HUES64 (cell line): ENCODE data around the gene TLR6.
A peak's percentile ranks its signal among the peaks of the same experiment; 100 is the strongest.

Source experiments
- H3K27ac ChIP-seq: 2 replicates; pipeline ENCODE4 v1.7.0; 2013; ENCODE audit warnings: low read depth, low read length, inconsistent platforms
- H3K27me3 ChIP-seq: 2 replicates; pipeline ENCODE4 v1.6.1; 2013; ENCODE audit warnings: mild to moderate bottlenecking, low read length; ENCODE audit not compliant: insufficient read depth
- H3K36me3 ChIP-seq: 2 replicates; pipeline ENCODE4 v1.6.1; 2013; ENCODE audit warnings: mild to moderate bottlenecking, low read length; ENCODE audit not compliant: insufficient read depth
- H3K4me1 ChIP-seq: 2 replicates; pipeline ENCODE4 v1.6.1; 2013; ENCODE audit warnings: mild to moderate bottlenecking, low read length, moderate library complexity; ENCODE audit not compliant: insufficient read depth
- H3K4me3 ChIP-seq: 2 replicates; pipeline ENCODE4 v1.5.1; 2013; ENCODE audit warnings: mild to moderate bottlenecking, low read length, moderate library complexity
- H3K9ac ChIP-seq: 2 replicates; pipeline ENCODE4 v1.6.1; 2013; ENCODE audit warnings: mild to moderate bottlenecking, low read depth, low read length
- H3K9me3 ChIP-seq: 2 replicates; pipeline ENCODE4 v1.6.1; 2013; ENCODE audit warnings: low read depth, low read length; ENCODE audit not compliant: insufficient read depth
- WGBS: fragments of 150-250, 120-280 bp; methylation state at CpG from one replicate; pipeline ENCODE4 v1.1.7; 2013; ENCODE audit warnings: missing lambda C conversion rate; 5-methylcytosine and 5-hydroxymethylcytosine counted together

TLR6 gene

DNA sequence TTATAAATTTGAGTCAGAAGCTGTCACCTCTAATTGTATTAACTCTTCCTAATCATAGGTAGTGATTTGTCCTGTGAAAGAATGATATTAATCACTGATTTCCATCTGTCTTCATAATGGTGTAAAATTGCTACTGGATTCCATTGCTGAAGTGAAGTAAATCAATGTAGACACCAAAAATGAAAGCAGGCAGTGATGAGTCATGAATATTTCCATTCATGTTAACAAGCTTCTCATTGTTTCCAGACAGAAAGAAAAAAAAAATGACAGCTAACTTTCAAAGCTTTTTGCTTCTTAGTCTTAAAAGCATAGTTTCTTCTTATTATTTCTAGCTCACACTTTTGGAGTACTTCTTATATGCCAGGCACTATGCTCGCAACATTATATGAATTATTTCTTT, 32.5 kb upstream of the TLR6 start:
- Histone ChIP-seq H3K27me3 (no peaks in the 10 kb centered on the region), H3K9me3 (no peaks in the 10 kb centered on the region), H3K4me3 (no peak overlapping the region), H3K27ac (no peak overlapping the region), H3K9ac (no peak overlapping the region), H3K36me3 (no peaks in the 10 kb centered on the region), H3K4me1 (peaks cover 5% of the 10 kb centered on the region; the same call in 1 of the 2 replicates)
- WGBS, result 100% methylated on average over 1 of the region's 1 CpG

DNA sequence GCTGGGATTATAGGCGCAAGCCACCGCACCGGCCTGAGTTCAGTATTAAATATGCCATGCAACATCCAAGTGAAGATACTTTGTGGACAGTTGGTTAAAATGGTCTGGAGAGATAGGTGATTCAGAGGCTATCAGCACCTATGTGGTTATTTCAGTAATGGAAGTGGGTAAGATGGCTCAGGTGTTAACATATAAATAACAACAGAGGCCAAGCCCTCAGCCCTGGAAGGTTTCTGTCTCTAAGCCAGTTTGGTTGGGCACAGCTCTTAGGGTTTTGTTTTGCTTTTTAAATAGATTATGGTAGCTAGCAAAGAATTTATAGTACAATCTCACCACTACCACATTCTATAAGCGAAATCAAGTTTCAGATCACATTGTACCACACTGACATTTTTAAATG, 27.6 kb upstream of the TLR6 start:
- no peak overlapping the region for H3K4me3 ChIP-seq
- WGBS, result 100% methylated on average over 3 of the region's 4 CpGs

DNA sequence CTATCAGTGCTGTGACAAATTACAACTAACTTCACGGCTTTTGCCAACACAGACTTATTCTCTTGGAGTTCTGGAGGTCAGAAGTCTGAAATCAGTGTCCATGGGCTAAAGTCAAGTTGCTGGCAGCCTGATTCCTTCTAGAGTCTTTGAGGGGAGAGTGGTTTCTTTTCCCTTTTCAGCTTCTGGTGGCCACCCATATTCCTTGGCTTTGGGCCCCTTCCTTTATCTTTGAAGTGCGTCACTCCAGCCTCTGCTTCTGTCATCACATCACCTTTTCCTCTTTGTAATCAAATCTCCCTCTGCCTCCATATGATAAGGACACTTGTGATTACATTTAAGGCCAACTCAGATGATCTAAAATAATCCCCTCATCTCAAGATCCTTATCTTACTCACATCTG, 20.0 kb upstream of the TLR6 start:
- Histone ChIP-seq H3K27ac (no peak overlapping the region), H3K9me3 (no peaks in the 10 kb centered on the region), H3K4me3 (no peak overlapping the region), H3K4me1 (no peaks in the 10 kb centered on the region), H3K36me3 (no peaks in the 10 kb centered on the region; the same call in 1 of the 2 replicates), H3K27me3 (no peaks in the 10 kb centered on the region), H3K9ac (no peak overlapping the region)
- 97% methylated on average over 2 of the region's 2 CpGs for WGBS

More for the DNA sequence above, 27.6 kb upstream of the TLR6 start:
- peaks cover 5% of the 10 kb centered on the region; the same call in 1 of the 2 replicates for H3K4me1 ChIP-seq
- H3K27me3 ChIP-seq, result no peaks in the 10 kb centered on the region
- no peaks in the 10 kb centered on the region for H3K9me3 ChIP-seq
- no peaks in the 10 kb centered on the region for H3K36me3 ChIP-seq
- H3K9ac ChIP-seq, result no peak overlapping the region
- no peak overlapping the region for H3K27ac ChIP-seq

DNA sequence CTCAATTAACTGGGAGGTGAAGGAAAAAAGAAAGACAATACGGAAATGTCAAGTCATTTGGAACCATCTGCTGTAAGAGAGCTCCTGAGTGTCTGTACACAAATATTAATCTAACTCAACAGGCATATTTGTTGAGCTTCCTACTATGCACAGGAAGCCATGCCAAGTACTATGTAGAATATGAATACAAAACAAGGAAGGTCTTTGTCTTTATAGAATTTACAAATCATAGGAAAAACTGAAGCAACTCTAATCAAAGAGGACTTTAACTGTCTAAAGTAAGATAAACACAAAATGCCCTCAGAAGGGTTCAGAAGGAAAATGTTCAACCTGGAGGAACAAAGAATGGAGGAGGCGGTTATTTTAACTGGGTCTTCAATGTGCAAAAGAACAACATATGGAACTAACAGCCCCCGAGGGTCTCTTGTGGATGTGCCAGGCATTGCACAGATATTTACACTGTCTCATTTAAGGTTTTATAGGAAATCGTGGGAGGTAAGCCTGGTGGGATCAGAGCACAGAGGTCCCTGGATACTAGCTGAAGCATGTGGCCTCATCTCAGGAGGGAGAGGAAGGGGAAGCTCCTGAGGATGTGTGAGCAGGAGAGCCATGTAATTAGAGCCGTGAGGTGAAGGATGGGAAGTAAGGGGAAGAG, 16.8 kb upstream of the TLR6 start:
- H3K9me3 ChIP-seq, result no peaks in the 10 kb centered on the region
- H3K36me3 ChIP-seq, result no peaks in the 10 kb centered on the region; the same call in 1 of the 2 replicates
- no peak overlapping the region for H3K27ac ChIP-seq
- 93% methylated on average over 5 of the region's 5 CpGs for WGBS
- no peaks in the 10 kb centered on the region for H3K4me1 ChIP-seq
- peaks cover 2% of the 10 kb centered on the region for H3K27me3 ChIP-seq
- no peak overlapping the region for H3K4me3 ChIP-seq
- H3K9ac ChIP-seq, result no peak overlapping the region

DNA sequence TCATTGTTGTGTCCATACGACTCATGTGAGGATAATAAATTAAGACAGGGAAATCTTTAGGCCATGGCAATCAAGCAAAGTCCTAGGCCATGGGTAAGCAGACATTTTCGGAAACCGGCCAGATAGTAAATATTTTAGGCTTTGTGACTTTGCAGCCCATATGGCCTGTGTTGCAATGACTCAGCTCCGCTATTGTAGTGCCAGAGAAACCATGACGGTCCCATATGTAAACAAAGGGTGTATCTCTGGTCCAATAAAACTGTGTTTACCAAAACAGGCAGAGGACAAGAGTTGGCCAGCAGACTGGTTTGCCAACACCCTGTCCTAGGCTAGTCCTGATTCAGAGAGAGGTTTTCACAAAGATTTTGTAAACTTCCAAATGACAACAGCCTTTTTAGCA, 16.0 kb upstream of the TLR6 start:
- no peaks in the 10 kb centered on the region for H3K36me3 ChIP-seq
- H3K4me3 ChIP-seq, result no peak overlapping the region
- 89% methylated on average over 5 of the region's 5 CpGs for WGBS
- no peak overlapping the region for H3K9ac ChIP-seq
- no peak overlapping the region for H3K27ac ChIP-seq
- no peaks in the 10 kb centered on the region for H3K4me1 ChIP-seq
- peaks cover 8% of the 10 kb centered on the region for H3K27me3 ChIP-seq
- no peaks in the 10 kb centered on the region for H3K9me3 ChIP-seq

DNA sequence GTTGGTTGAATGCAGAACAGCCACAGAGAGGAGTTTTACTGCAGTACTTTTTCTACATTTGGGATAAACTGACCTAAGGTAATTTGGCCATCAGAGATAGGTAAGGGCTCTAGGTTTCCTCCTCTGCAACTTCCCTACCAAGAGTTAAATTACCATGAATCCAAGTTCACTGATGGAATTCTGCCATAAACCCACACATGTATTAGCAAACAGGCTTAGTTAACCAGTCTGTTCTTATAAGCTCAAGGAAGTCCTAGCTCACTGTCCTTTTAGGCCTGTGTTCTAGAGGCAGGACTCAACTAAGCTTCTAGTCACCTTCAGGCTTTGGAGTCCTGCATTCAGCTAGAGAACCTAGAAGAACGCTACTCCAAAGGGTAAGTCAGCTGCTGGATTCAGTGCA, 15.0 kb upstream of the TLR6 start:
- H3K9me3 ChIP-seq, result no peaks in the 10 kb centered on the region
- H3K36me3 ChIP-seq, result no peaks in the 10 kb centered on the region
- peaks cover 11% of the 10 kb centered on the region for H3K27me3 ChIP-seq
- no peak overlapping the region for H3K27ac ChIP-seq
- WGBS, result 98% methylated on average over 1 of the region's 1 CpG
- no peak overlapping the region for H3K4me3 ChIP-seq
- peaks cover 5% of the 10 kb centered on the region for H3K4me1 ChIP-seq
- no peak overlapping the region for H3K9ac ChIP-seq

DNA sequence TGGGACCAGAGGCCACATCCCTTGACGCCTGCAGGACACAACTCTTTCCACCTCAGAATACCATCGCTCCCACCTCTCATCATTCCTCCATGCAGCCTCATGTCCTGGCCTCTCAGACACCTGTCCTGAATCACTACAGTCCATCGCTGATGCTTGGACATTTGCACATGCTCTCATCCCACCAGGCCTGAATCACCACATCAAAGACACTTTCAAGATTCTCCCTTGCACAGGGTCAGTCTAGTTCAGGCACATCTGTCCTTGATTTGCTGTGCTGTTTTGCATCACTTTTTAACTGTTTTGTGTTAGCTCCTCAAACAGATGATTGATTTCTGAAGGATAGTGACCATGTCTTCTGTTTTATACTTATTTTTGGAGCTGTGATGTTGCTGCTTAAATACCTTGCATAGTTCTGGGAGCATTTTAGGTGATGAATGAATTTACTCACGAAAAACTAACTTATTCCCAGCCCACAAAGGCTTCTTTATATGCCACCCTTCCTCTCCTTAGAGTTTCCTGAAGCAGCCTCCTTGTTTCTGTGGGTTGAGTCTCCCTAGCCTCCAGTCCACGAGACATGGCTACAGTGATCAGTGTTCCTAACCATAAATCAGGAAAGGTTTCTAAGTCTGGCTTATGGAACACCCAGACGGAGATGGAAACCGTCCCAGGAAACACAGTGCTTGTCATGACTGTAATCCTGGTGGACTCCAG, 13.6 kb upstream of the TLR6 start:
- H3K4me1 ChIP-seq, result peaks cover 5% of the 10 kb centered on the region
- H3K27ac ChIP-seq, result no peak overlapping the region
- no peak overlapping the region for H3K4me3 ChIP-seq
- no peaks in the 10 kb centered on the region for H3K36me3 ChIP-seq
- H3K27me3 ChIP-seq, result peaks cover 11% of the 10 kb centered on the region
- H3K9me3 ChIP-seq, result no peaks in the 10 kb centered on the region
- H3K9ac ChIP-seq, result no peak overlapping the region
- WGBS, result 92% methylated on average over 7 of the region's 7 CpGs

DNA sequence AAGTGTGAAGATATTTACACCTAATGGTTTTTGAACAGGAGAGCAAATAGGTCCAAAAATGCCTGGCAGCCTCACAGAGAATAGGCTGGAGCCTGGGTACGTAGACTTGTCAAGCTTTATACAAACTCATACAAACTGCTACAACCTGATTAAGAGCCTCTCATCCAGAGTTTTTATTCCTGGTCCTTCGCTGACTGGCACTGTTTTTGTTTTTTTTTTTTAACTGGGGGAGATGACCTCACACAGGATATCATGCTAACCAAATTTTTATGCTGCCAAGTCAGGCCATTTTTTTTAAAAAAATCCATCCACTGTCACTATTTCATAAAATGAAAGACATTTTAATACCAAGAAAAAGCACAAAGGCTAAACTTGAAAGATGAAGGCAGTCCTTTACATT, 12.9 kb upstream of the TLR6 start:
- Histone ChIP-seq H3K36me3 (no peaks in the 10 kb centered on the region), H3K9me3 (no peaks in the 10 kb centered on the region), H3K4me1 (peaks cover 5% of the 10 kb centered on the region), H3K27me3 (peaks cover 11% of the 10 kb centered on the region), H3K4me3 (no peak overlapping the region), H3K9ac (no peak overlapping the region), H3K27ac (no peak overlapping the region)
- WGBS, result 87% methylated on average over 2 of the region's 2 CpGs

DNA sequence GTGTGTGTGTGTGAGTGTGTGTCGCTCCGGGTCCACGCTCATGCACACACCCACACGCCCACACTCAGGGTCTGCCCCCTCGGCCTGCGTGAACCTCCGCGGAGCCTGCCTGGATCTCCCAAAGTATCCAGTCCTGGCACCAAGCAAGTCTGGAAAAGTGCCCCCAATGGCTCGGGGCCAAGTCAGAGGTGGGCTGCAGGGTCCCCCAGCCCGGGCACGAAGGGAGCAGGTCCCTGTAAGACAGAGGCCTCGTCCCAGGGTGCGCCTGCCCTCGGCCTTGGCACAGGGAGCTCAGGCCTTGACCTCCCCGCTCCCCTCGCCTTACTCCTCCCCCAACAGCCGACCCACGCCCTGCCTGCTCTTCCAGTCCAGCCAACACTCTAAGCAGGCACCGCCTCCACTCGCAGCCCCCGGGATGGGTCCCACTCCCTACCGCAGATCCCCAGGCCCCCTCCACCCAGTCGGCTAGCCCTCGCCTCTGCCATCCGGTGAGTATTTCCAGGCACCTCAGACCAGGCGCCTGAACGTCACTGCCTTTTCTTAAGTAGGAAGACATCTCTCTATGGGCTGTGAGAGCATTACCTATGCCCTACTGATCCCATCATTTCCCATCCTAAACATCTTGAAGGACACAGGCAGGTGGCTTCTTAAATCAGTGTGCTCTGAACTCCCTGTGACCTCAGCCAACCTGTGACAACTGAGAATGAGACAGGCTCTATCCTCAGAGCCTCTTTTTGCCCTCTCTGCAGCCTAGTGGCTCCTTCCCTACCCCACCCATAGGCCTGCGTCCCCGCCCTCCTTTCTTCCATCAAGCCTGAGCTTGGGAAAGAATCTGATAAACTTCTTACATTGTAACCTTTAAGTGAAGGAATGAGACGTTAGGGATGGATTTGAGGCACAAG, 11.7 kb upstream of the TLR6 start:
- peaks cover 11% of the 10 kb centered on the region for H3K27me3 ChIP-seq
- H3K9me3 ChIP-seq, result no peaks in the 10 kb centered on the region
- no peaks in the 10 kb centered on the region for H3K36me3 ChIP-seq
- peak overlapping the region; percentile 57 for H3K4me3 ChIP-seq
- 14% methylated on average over 29 of the region's 30 CpGs for WGBS
- H3K9ac ChIP-seq, result peak overlapping the region; percentile 80
- H3K27ac ChIP-seq, result no peak overlapping the region
- H3K4me1 ChIP-seq, result peaks cover 5% of the 10 kb centered on the region

DNA sequence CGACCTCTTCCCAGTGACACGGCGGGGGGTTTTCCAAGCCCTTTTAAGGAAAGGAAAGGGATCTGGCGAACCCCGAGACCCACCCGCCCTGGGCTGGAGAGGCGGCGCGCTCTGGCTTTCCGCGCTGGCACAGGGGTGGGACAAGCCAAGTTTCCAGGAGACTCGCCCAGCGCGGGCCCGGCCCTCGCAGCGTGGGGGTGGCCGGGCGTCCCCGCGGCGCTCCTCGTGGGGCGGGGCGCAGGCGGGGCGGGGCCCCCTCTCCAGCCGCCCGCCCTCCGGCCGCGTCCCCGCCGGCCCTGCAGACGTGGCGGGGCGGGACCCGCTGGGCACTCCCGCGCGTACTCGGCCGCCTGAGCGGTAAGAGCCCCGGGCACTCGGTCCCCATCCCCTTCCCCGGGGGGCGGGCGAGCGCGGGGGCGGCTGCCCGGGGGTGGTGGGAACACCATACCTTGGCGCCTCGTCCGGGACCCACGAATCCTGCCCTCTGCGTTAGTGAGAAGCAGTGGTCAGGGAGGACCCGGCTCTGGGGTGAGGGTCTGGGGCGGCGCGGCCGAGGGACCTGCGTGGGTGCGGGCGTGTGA, 11.0 kb upstream of the TLR6 start, which contains the start of gene FAM114A1:
FAM114A1 (plus strand) TSS at position 329 of the 581 bp plus-strand sequence. CDS start 10,273 bp downstream, outside the sequence.
- peaks cover 11% of the 10 kb centered on the region for H3K27me3 ChIP-seq
- peak within 1 kb of the TSS; percentile 80 for H3K9ac ChIP-seq
- no peaks in the 10 kb centered on the region for H3K9me3 ChIP-seq
- H3K36me3 ChIP-seq, result no peaks in the 10 kb centered on the region
- H3K4me1 ChIP-seq, result peaks cover 5% of the 10 kb centered on the region
- peak within 1 kb of the TSS; percentile 57 for H3K4me3 ChIP-seq
- H3K27ac ChIP-seq, result no peak within 1 kb of the TSS
- WGBS, result under 1% methylated on average over 64 of the region's 66 CpGs
